Immature natural killer cell (primary cell): ENCODE measurements around the gene ASXL2. TPM values are rescaled to one million over a fixed set of nuclear protein-coding genes. Genes with fewer than 3 reads are reported as not detected.

ENCODE experiments used
- DNase-seq, 3 donors: peaks; one replicate each; pipeline ENCODE4 v3.0.0; 2022; ENCODE audit warnings: mixed read lengths in 1 of 3
- H3K27ac Mint-ChIP-seq, 6 donors: one replicate each; pipeline ENCODE4 v1.8.0; 2020; ENCODE audit warnings: mixed read lengths in 6 of 6, mild to moderate bottlenecking in 5 of 6, inconsistent platforms in 4 of 6, moderate library complexity in 3 of 6
- H3K27me3 Mint-ChIP-seq, 3 donors: one replicate each; pipeline ENCODE4 v1.8.0; 2020 to 2021; ENCODE audit warnings: low read depth in 3 of 3, mild to moderate bottlenecking in 3 of 3, mixed read lengths in 3 of 3, moderate library complexity in 3 of 3, inconsistent platforms in 1 of 3
- H3K36me3 Mint-ChIP-seq, 3 donors: one replicate each; pipeline ENCODE4 v1.8.0; 2020; ENCODE audit warnings: mixed read lengths in 3 of 3, inconsistent platforms in 2 of 3, mild to moderate bottlenecking in 2 of 3
- H3K4me1 Mint-ChIP-seq, 2 donors: one replicate each; pipeline ENCODE4 v1.8.0; 2020; ENCODE audit warnings: inconsistent platforms in 2 of 2, mild to moderate bottlenecking in 2 of 2, mixed read lengths in 2 of 2, moderate library complexity in 1 of 2
- H3K4me3 Mint-ChIP-seq, 5 donors: one replicate each; pipeline ENCODE4 v1.8.0; 2020; ENCODE audit warnings: mild to moderate bottlenecking in 5 of 5, mixed read lengths in 5 of 5, inconsistent platforms in 3 of 5, moderate library complexity in 3 of 5
- H3K9me3 Mint-ChIP-seq, 6 donors: one replicate each; pipeline ENCODE4 v1.8.0; 2020; ENCODE audit warnings: mild to moderate bottlenecking in 6 of 6, mixed read lengths in 6 of 6, inconsistent platforms in 4 of 6, moderate library complexity in 3 of 6
- polyA plus RNA-seq, 3 donors: library from polyadenylated mRNA; unstranded; fragments of 300-500 nt; fragmentation: Illumina TruSeq; gene quantifications; one replicate each; pipeline ENCODE4 v1.2.3, GENCODE V29; 2021

The ASXL2 gene
- polyA plus RNA-seq, 3 donors from 2014 or later: 3.1 to 15.6 (median 4.7) TPM

DNA sequence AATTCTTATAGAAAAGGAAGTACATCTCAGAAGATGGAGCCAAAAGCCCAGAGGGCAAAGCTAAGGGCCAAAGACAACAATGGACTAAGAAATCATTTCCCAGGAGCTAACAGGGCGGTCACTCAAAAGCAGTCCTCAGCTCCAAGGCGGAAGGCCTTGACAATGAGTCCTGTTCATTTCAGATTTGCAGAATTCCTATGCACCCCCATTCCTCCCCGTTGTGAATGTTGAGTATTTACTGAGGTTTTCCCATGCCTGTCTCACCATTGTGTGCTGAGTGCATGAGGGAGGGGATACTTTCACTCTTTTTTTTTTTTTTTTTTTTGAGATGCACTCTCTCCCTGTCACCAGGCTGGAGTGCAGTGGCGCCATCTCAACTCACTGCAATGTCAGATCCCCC lies 186.1 kb downstream of the ASXL2 start:
- no peaks in the 10 kb centered on the region for H3K9me3 Mint-ChIP-seq
- peaks cover 0 to 2% (median 0%) of the 10 kb centered on the region in 3 donors for H3K27me3 Mint-ChIP-seq
- H3K27ac Mint-ChIP-seq: no peak overlapping the region
- no peak for DNase-seq
- no peak overlapping the region for H3K4me3 Mint-ChIP-seq
- H3K36me3 Mint-ChIP-seq: no peaks in the 10 kb centered on the region
- no peaks in the 10 kb centered on the region for H3K4me1 Mint-ChIP-seq

DNA sequence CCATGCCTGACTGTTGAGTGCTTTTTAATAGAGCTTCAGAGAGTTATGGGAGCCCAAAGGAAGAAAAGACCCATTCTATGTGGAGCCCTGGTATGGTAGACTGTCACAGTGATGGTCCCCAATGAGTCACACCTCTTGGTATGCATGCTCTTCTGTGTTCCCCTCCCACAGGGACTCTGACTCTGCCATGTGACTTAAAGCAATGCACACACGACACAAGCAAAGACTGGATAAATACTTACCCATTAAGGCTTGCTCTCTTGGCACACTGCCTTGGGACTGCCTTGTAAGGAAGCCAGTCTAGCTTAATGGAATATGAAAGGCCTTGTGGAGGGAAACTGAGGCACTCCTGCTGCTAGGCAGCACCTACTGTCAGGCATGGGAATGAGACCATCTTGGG lies 188.2 kb downstream of the ASXL2 start:
- no peaks in the 10 kb centered on the region for H3K36me3 Mint-ChIP-seq
- no peaks in the 10 kb centered on the region for H3K4me1 Mint-ChIP-seq
- no peak overlapping the region for H3K27ac Mint-ChIP-seq
- no peak for DNase-seq
- no peaks in the 10 kb centered on the region for H3K9me3 Mint-ChIP-seq
- H3K4me3 Mint-ChIP-seq: no peak overlapping the region
- H3K27me3 Mint-ChIP-seq: no peaks in the 10 kb centered on the region

GRCh38 chr2:25688236-25688635 lies 190.1 kb downstream of the ASXL2 start:
- Mint-ChIP-seq H3K9me3 (no peaks in the 10 kb centered on the region), H3K27ac (no peak overlapping the region), H3K27me3 (no peaks in the 10 kb centered on the region), H3K36me3 (no peaks in the 10 kb centered on the region), H3K4me1 (no peaks in the 10 kb centered on the region), H3K4me3 (no peak overlapping the region)
- DNase-seq: no peak

DNA sequence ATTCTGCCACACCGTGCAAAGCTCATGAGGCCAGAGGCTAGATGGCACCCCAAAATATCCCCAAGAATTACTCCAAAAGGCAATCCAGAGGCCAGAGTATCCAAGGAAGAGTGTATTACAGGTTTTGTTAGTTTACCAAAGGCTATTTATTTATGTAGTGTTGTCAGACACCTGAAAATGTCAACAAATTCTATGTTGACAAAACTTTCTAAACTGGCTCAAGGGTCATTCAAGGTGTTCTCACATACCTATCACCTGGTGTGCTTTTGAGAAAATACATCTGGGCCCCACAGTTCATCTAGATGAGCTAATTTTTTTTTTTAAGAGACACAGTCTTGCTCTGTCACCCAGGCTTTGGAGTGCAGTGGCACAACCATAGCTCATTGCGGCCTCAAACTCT lies 192.5 kb downstream of the ASXL2 start:
- Mint-ChIP-seq H3K27ac (no peak overlapping the region), H3K36me3 (no peaks in the 10 kb centered on the region), H3K27me3 (no peaks in the 10 kb centered on the region), H3K9me3 (no peaks in the 10 kb centered on the region), H3K4me1 (no peaks in the 10 kb centered on the region), H3K4me3 (no peak overlapping the region)
- DNase-seq: no peak

- no peaks in the 10 kb centered on the region for H3K36me3 Mint-ChIP-seq
- no peaks in the 10 kb centered on the region for H3K27me3 Mint-ChIP-seq
- DNase-seq: no peak
- H3K4me3 Mint-ChIP-seq: no peak overlapping the region
- H3K4me1 Mint-ChIP-seq: no peaks in the 10 kb centered on the region
- no peak overlapping the region for H3K27ac Mint-ChIP-seq
- no peaks in the 10 kb centered on the region for H3K9me3 Mint-ChIP-seq
These were observed 193.5 kb downstream of the ASXL2 start for GRCh38 chr2:25684577-25685473.

Other genes starting within 250 kb of the ASXL2 start
- gene DTNB, start 204.9 kb downstream of the ASXL2 start, polyA plus RNA-seq: 10 to 100 TPM in 2 of 3 donors, 1 to 10 TPM in 1; 9.1 to 15.7 (median 11.1) TPM
- 1 to 10 TPM in 2 of 3 donors, not detected in 1; 1.6 to 2.5 TPM for gene KIF3C, start 104.0 kb upstream of the ASXL2 start, polyA plus RNA-seq
- gene RAB10, start 155.6 kb upstream of the ASXL2 start, polyA plus RNA-seq: 10 to 100 TPM; 69.9 to 85.2 (median 80.5) TPM